RWPE1 (cell line): Measurements from ENCODE around the gene ST7L.

Experiments used
- CTCF ChIA-PET: fragments of 350-600 bp; sonication (Branson Sonifier 250); formaldehyde crosslinking; extraction: SDS; loops from one replicate; lab custom pipeline; 2021; lab: Yijun Ruan, JAX
- POLR2A ChIA-PET: fragments of 400-600 bp; formaldehyde crosslinking; extraction: SDS; loops from one replicate; lab custom pipeline; 2020; ENCODE audit warnings: antibody characterized with exemption; ENCODE audit not compliant: low non-redundant PET; lab: Yijun Ruan, JAX
- DNase-seq: peaks from one replicate; pipeline ENCODE4 v3.0.0; 2012; ENCODE audit warnings: low spot score
- H3K27ac ChIP-seq: fragments of 450-650 bp; 2 replicates; pipeline ENCODE4 v1.5.1; 2017
- TF ChIP-seq, protein P1 (sequence below): fragments of 450-650 bp; conservative IDR thresholded peaks from 2 replicates; pipeline ENCODE4 v1.5.1; 2017; ENCODE audit warnings: low read depth, mild to moderate bottlenecking

ST7L gene

DNA sequence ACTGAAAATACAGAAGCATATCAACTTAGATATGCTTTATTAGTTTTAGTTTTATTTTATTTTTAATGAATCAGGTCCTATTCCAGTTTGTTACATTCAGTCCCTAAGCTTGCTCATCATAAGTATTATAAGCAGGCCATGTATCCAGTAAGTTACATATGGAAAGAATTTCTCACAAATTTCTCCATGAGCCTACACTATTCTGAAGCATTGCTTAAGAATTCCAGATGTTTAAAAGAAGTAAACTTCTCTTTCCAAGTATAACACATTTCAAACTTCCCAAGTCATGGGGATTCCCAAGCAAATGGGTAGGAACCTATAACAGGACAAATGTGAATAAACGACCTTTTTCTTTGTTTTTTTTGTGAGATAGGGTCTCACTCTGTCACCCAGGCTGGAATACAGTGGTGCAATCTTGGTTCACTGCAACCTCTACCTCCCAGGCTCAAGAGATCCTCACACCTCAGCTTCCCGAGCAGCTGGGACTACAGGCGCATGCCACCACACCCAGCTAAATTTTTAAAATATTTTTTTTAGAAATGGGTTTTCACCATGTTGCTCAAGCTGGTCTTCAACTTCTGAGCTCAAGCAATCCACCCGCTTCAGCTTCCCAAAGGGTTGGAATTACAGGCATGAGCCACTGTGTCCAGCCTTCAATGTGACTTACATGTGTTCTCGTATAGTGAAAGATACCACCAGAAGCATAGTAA lies 39.0 kb downstream of the ST7L start:
- no peak for DNase-seq
- ChIA-PET CTCF (interaction anchor here (0.6 to 0.8 kb wide), 2 partner anchors 201 to 297 kb away, joined by 3 to 4 read pairs; no protein-coding TSS in a partner anchor), POLR2A (no interaction called here)
- no peak overlapping the region for H3K27ac ChIP-seq
- TF ChIP-seq, protein P1, sequence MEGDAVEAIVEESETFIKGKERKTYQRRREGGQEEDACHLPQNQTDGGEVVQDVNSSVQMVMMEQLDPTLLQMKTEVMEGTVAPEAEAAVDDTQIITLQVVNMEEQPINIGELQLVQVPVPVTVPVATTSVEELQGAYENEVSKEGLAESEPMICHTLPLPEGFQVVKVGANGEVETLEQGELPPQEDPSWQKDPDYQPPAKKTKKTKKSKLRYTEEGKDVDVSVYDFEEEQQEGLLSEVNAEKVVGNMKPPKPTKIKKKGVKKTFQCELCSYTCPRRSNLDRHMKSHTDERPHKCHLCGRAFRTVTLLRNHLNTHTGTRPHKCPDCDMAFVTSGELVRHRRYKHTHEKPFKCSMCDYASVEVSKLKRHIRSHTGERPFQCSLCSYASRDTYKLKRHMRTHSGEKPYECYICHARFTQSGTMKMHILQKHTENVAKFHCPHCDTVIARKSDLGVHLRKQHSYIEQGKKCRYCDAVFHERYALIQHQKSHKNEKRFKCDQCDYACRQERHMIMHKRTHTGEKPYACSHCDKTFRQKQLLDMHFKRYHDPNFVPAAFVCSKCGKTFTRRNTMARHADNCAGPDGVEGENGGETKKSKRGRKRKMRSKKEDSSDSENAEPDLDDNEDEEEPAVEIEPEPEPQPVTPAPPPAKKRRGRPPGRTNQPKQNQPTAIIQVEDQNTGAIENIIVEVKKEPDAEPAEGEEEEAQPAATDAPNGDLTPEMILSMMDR, result no peak

DNA sequence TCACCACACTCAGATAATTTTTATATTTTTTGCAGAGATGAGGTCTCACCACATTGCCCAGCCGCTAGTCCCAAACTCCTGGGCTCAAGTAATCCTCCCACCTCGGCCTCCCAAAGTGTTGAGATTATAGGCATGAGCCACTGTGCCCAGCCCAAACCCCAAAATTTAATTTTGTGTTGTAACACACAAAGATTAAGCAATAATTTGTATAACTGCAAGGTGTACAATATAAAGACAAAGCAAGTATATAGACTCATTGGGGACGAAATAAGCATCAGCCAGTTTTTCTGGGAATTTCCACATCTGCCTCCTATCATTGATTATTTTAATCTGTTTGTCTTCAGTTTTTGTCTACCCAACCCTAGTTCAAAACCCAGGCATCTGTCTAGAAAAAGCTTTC lies 42.7 kb downstream of the ST7L start:
- TF ChIP-seq, protein P1, result no peak
- ChIA-PET CTCF (interaction anchor here (0.7 kb wide), 1 partner anchor 21 kb away, joined by 3 read pairs; no protein-coding TSS in a partner anchor), POLR2A (no interaction called here)
- H3K27ac ChIP-seq, result no peak overlapping the region
- DNase-seq, result no peak

DNA sequence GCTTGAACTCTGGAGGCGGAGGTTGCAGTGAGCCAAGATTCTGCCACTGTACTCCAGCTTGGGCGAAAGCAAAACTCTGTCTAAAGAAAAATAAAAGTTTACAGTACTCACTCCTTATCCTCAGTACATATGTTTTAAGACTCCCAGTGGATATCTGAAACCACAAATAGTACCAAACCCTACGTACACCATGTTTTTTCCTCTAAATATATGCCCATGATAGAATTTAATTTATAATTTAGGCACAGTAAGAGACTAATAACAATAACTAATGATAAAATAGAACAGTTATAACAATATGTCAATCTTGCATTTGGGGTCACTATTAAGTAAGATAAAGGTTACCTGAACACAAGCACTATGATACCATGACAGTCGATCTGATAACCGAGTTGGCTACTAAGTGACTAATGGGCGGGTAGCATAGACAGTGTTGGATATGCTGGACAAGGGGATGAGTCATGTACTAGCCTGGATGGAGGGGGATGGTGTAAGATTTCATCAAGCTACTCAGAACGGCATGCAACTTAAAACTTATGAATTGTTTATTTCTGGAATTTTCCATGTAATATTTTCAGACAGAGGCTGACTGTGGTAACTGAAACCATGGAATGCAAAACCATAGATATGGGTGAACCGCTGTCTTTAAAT lies 43.7 kb downstream of the ST7L start:
- peak; percentile 66 for DNase-seq
- ChIA-PET POLR2A (no interaction called here), CTCF (no interaction called here)
- H3K27ac ChIP-seq, result no peak overlapping the region
- TF ChIP-seq, protein P1, result no peak

DNA sequence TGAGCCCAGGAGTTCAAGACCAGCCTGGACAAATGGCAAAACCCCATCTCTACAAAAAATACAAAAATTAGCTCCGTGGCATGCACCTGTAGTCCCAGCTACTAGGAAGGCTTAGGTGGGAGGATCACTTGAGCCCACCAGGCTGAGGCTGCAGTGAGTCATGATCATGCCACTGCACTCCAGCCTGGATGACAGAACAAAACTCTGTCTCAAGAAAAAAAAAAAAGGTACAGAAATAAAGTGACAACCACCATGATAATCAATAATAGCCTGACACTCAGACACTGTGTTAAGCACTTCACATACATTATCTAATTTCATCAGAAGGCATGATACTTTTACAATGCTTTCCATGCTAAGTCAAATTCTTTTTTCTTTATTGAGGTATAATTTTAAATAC lies 53.1 kb downstream of the ST7L start:
- ChIA-PET CTCF (no interaction called here), POLR2A (no interaction called here)
- no peak overlapping the region for H3K27ac ChIP-seq
- DNase-seq, result no peak
- TF ChIP-seq, protein P1, result no peak

DNA sequence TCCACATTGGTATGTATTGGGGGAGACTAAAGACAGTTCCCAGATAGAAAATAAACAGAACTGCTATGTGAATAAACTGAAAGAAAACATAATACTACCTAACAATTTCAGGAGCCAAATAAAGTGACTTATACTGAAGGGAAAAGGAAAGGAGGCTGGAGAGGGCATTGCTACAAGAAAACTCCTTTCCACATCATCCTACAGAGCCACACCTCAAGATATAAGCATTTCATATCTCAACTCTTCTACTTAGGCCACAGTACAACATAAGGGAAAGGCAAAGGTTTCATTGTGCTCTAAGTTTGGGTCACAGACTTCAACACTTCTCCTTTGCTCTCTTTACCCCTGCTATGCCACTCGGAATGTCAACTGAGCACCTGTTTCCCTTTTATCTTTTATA lies 54.9 kb downstream of the ST7L start:
- ChIA-PET CTCF (interaction anchor here (0.6 kb wide), 1 partner anchor 45 kb away, joined by 4 read pairs; no protein-coding TSS in a partner anchor), POLR2A (no interaction called here)
- TF ChIP-seq, protein P1, result no peak
- no peak overlapping the region for H3K27ac ChIP-seq
- DNase-seq, result no peak

DNA sequence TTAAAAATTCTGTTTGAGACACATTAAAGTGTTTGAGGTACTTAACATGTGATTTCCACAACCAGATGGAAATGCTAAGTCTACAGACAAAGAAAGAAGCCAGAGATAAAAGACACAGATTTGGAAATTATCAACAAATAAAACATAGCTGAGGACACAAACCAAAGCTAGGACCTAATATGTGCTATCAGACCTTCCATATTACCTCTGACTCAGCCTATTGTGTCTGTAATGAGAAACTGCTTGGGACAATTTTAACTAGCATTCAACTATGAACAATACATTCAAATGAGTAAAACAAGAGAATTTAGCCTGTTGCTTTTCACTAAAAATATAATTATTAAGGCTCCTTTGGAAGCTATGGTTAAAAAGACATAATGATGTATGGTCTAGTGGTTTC lies 55.6 kb downstream of the ST7L start:
- no peak overlapping the region for H3K27ac ChIP-seq
- DNase-seq, result no peak
- ChIA-PET CTCF (no interaction called here), POLR2A (no interaction called here)
- TF ChIP-seq, protein P1, result no peak
